Neuronal stem cell (in vitro differentiated cells): ENCODE measurements around the gene NDUFS8.
A peak's percentile ranks its signal among the peaks of the same experiment; 100 is the strongest.

Experiments used
- DNase-seq: peaks from one replicate; pipeline ENCODE4 v3.0.0-alpha.2; 2013; ENCODE audit warnings: low spot score
- H2AFZ ChIP-seq: one replicate; pipeline ENCODE4 v1.6.1; 2013; ENCODE audit warnings: mild to moderate bottlenecking, low read length, inconsistent platforms
- H2AK5ac ChIP-seq: 2 replicates; pipeline ENCODE4 v1.6.1; 2013; ENCODE audit warnings: low read depth, mild to moderate bottlenecking, inconsistent platforms, low read length, moderate library complexity, mixed read lengths
- H2BK120ac ChIP-seq: 2 replicates; pipeline ENCODE4 v1.6.1; 2013; ENCODE audit warnings: low read depth, mild to moderate bottlenecking, inconsistent platforms, low read length, moderate library complexity, mixed read lengths
- H2BK12ac ChIP-seq: one replicate; pipeline ENCODE4 v1.6.1; 2013; ENCODE audit warnings: low read length, inconsistent platforms
- H2BK15ac ChIP-seq: 2 replicates; pipeline ENCODE4 v1.6.1; 2013; ENCODE audit warnings: mild to moderate bottlenecking, low read length, inconsistent platforms, mixed read lengths
- H2BK5ac ChIP-seq: one replicate; pipeline ENCODE4 v1.6.1; 2013; ENCODE audit warnings: inconsistent platforms, mild to moderate bottlenecking, low read length, moderate library complexity
- H3K14ac ChIP-seq: one replicate; pipeline ENCODE4 v1.6.1; 2013; ENCODE audit warnings: low read length, inconsistent platforms
- H3K18ac ChIP-seq: 2 replicates; pipeline ENCODE4 v1.6.1; 2013; ENCODE audit warnings: low read length, inconsistent platforms
- H3K23ac ChIP-seq: 2 replicates; pipeline ENCODE4 v1.6.1; 2013; ENCODE audit warnings: low read depth, mild to moderate bottlenecking, mixed read lengths, low read length, inconsistent platforms; ENCODE audit not compliant: poor library complexity
- H3K27ac ChIP-seq: replicated peaks from 3 replicates; pipeline ENCODE4 v1.5.1; 2013; ENCODE audit warnings: low read length, inconsistent platforms
- H3K27me3 ChIP-seq, 3 experiments: 2 replicates each; pipeline ENCODE4 v1.6.1; 2013; ENCODE audit warnings: low read length in 3 of 3, mild to moderate bottlenecking in 2 of 3, inconsistent platforms in 1 of 3, low read depth in 1 of 3, mixed read lengths in 1 of 3, moderate library complexity in 1 of 3; ENCODE audit not compliant: control insufficient read depth in 3 of 3, insufficient read depth in 3 of 3
- H3K36me3 ChIP-seq, 2 donors: replicated peaks in 1 of 2; 2 replicates each; pipeline ENCODE4 v1.6.1; 2013; ENCODE audit warnings: low read length in 2 of 2; ENCODE audit not compliant: control insufficient read depth in 2 of 2, insufficient read depth in 2 of 2
- H3K4ac ChIP-seq: 2 replicates; pipeline ENCODE4 v1.6.1; 2013; ENCODE audit warnings: inconsistent platforms, mild to moderate bottlenecking, low read length, moderate library complexity
- H3K4me1 ChIP-seq, 2 donors: 1 replicate in 1 of 2; 2 replicates in 1 of 2; pipeline ENCODE4 v1.6.1; 2013; ENCODE audit warnings: low read length in 2 of 2, low read depth in 1 of 2; ENCODE audit not compliant: control insufficient read depth in 2 of 2, insufficient read depth in 1 of 2
- H3K4me2 ChIP-seq: one replicate; pipeline ENCODE4 v1.6.1; 2013; ENCODE audit warnings: mild to moderate bottlenecking, low read length, inconsistent platforms; ENCODE audit not compliant: insufficient read depth, poor library complexity, severe bottlenecking
- H3K4me3 ChIP-seq, 2 donors: 2 replicates each; pipeline ENCODE4 v1.5.1; 2013; ENCODE audit warnings: low read length in 2 of 2, mild to moderate bottlenecking in 2 of 2, inconsistent platforms in 1 of 2, moderate library complexity in 1 of 2
- H3K79me1 ChIP-seq: one replicate; pipeline ENCODE4 v1.6.1; 2013; ENCODE audit warnings: low read depth, mild to moderate bottlenecking, inconsistent platforms, low read length, moderate library complexity
- H3K9ac ChIP-seq: one replicate; pipeline ENCODE4 v1.6.1; 2013; ENCODE audit warnings: mild to moderate bottlenecking, low read depth, low read length, inconsistent platforms; ENCODE audit not compliant: poor library complexity
- H3K9me3 ChIP-seq, 2 donors: replicated peaks in 1 of 2; 2 replicates each; pipeline versions ENCODE3 to v1.6.1; 2013; ENCODE audit warnings: low read length in 2 of 2, mild to moderate bottlenecking in 2 of 2, inconsistent platforms in 1 of 2, low read depth in 1 of 2, mixed read lengths in 1 of 2, moderate library complexity in 1 of 2; ENCODE audit not compliant: control insufficient read depth in 2 of 2, insufficient read depth in 1 of 2
- H4K8ac ChIP-seq: one replicate; pipeline ENCODE4 v1.6.1; 2013; ENCODE audit warnings: low read depth, mild to moderate bottlenecking, inconsistent platforms, low read length, moderate library complexity
- H4K91ac ChIP-seq: one replicate; pipeline ENCODE4 v1.6.1; 2013; ENCODE audit warnings: low read length, low read depth, mild to moderate bottlenecking, inconsistent platforms; ENCODE audit not compliant: poor library complexity
- WGBS, 2 donors: extraction: QIAGEN DNeasy Blood & Tissue Kit; methylation state at CpG; one replicate each; pipeline ENCODE4 v1.1.7; 2013; ENCODE audit warnings: missing lambda C conversion rate in 2 of 2, mixed read lengths in 1 of 2; ENCODE audit not compliant: insufficient read length in 2 of 2, insufficient replicate concordance in 1 of 2; ENCODE audit errors: extremely low coverage in 2 of 2; 5-methylcytosine and 5-hydroxymethylcytosine counted together

The NDUFS8 gene

GRCh38 chr11:68077617-68078582, 47.4 kb downstream of the NDUFS8 start:
- H2BK5ac ChIP-seq = no peak overlapping the region
- no CpG with 5 or more reads among the region's 8 CpGs for WGBS, 2 donors
- no peak overlapping the region for H4K8ac ChIP-seq
- no peak overlapping the region for H3K4ac ChIP-seq
- H3K9ac ChIP-seq = no peak overlapping the region
- peak overlapping the region; percentile 23 for H3K14ac ChIP-seq
- H3K27ac ChIP-seq = no peak overlapping the region
- H3K4me3 ChIP-seq = no peak overlapping the region
- H3K9me3 ChIP-seq = no peaks in the 10 kb centered on the region
- H3K23ac ChIP-seq = no peak overlapping the region
- H3K4me1 ChIP-seq = no peaks in the 10 kb centered on the region
- H3K36me3 ChIP-seq = peaks cover 10 to 75% of the 10 kb centered on the region in 2 donors
- H2BK12ac ChIP-seq = no peak overlapping the region
- H2BK120ac ChIP-seq = no peak overlapping the region
- H2AFZ ChIP-seq = no peak overlapping the region
- H3K79me1 ChIP-seq = peaks cover 3% of the 10 kb centered on the region
- H3K27me3 ChIP-seq = no peaks in the 10 kb centered on the region
- H2BK15ac ChIP-seq = no peak overlapping the region
- no peak overlapping the region for H2AK5ac ChIP-seq
- no peak overlapping the region for H3K18ac ChIP-seq
- H4K91ac ChIP-seq = no peak overlapping the region
- DNase-seq = no peak
- no peak overlapping the region for H3K4me2 ChIP-seq

GRCh38 chr11:68080860-68081259, 50.4 kb downstream of the NDUFS8 start:
- Histone ChIP-seq H2BK5ac (no peak overlapping the region), H2BK120ac (no peak overlapping the region), H3K4ac (no peak overlapping the region), H3K27me3 (no peaks in the 10 kb centered on the region), H4K91ac (no peak overlapping the region), H3K27ac (no peak overlapping the region), H3K36me3 (peaks cover 6 to 52% of the 10 kb centered on the region in 2 donors), H2BK15ac (no peak overlapping the region), H2AK5ac (no peak overlapping the region), H3K4me2 (no peak overlapping the region), H3K18ac (no peak overlapping the region), H3K14ac (no peak overlapping the region), H3K79me1 (peaks cover 3% of the 10 kb centered on the region), H4K8ac (no peak overlapping the region), H3K23ac (no peak overlapping the region), H3K9ac (no peak overlapping the region), H3K4me3 (no peak overlapping the region), H3K9me3 (no peaks in the 10 kb centered on the region), H3K4me1 (no peaks in the 10 kb centered on the region), H2AFZ (no peak overlapping the region), H2BK12ac (no peak overlapping the region)
- WGBS, 2 donors = no CpG with 5 or more reads among the region's 8 CpGs
- no peak for DNase-seq

- Histone ChIP-seq H2AFZ (no peak overlapping the region), H3K23ac (no peak overlapping the region), H2AK5ac (no peak overlapping the region), H3K4ac (no peak overlapping the region), H3K4me2 (no peak overlapping the region), H3K27me3 (no peaks in the 10 kb centered on the region), H3K27ac (no peak overlapping the region), H3K4me3 (no peak overlapping the region), H2BK12ac (no peak overlapping the region), H2BK5ac (no peak overlapping the region), H3K9me3 (no peaks in the 10 kb centered on the region), H4K8ac (no peak overlapping the region), H3K36me3 (peaks cover 6 to 51% of the 10 kb centered on the region in 2 donors), H3K14ac (no peak overlapping the region), H3K18ac (no peak overlapping the region), H3K4me1 (no peaks in the 10 kb centered on the region), H3K9ac (no peak overlapping the region), H3K79me1 (peaks cover 3% of the 10 kb centered on the region), H4K91ac (no peak overlapping the region), H2BK120ac (no peak overlapping the region), H2BK15ac (no peak overlapping the region)
- no peak for DNase-seq
- no CpG with 5 or more reads among the region's 9 CpGs for WGBS, 2 donors
Measured at GRCh38 chr11:68081691-68082090, 51.2 kb downstream of the NDUFS8 start.

- Histone ChIP-seq H3K18ac (no peak overlapping the region), H3K9me3 (no peaks in the 10 kb centered on the region), H3K27ac (no peak overlapping the region), H3K27me3 (no peaks in the 10 kb centered on the region), H2BK5ac (no peak overlapping the region), H3K4ac (no peak overlapping the region), H2BK120ac (no peak overlapping the region), H3K79me1 (peaks cover 3% of the 10 kb centered on the region), H3K23ac (no peak overlapping the region), H2AK5ac (no peak overlapping the region), H3K4me2 (no peak overlapping the region), H2BK12ac (no peak overlapping the region), H3K9ac (no peak overlapping the region), H3K4me1 (no peaks in the 10 kb centered on the region), H3K4me3 (no peak overlapping the region), H3K14ac (no peak overlapping the region), H2BK15ac (no peak overlapping the region), H2AFZ (no peak overlapping the region), H4K8ac (no peak overlapping the region), H3K36me3 (peaks cover 5 to 47% of the 10 kb centered on the region in 2 donors), H4K91ac (no peak overlapping the region)
- WGBS, 2 donors = no CpG with 5 or more reads among the region's 3 CpGs
- no peak for DNase-seq
Measured at GRCh38 chr11:68082481-68082880, 52.0 kb downstream of the NDUFS8 start.
